ENCODE measurements around the gene TTC33. TPM values are rescaled to one million over a fixed set of nuclear protein-coding genes. Genes with fewer than 3 reads are reported as not detected.

Gene TTC33
- total RNA-seq, 2 donors from 2014 or later: 10.3 to 22.5 TPM

DNA sequence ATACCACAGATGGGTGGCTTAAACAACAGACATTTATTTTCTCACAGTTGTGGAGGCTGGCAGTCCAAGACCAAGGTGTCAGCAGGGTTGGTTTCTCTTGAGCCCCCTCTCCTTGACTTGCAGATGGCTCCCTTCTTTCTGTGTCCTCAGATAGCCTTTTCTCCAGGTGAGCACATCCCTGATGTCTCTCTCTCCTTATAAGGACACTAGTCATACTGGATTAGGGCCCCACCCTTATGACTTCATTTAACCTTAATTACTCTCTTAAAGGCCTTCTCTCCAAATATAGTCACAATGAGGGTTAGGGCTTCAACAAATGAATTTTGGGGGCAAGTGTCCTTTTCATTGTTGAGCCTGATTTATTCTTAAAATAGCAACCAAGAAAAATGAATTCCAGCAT lies 61.3 kb downstream of the TTC33 start:
- H3K36me3 ChIP-seq: no peaks in the 10 kb centered on the region
- H3K27me3 ChIP-seq (replicated peaks; ENCODE audit: insufficient read depth): no peaks in the 10 kb centered on the region
- ATAC-seq (ENCODE audit: insufficient number of reproducible peaks, low FRiP score, low read depth) (no peak), DNase-seq (ENCODE audit: low spot score) (no peak)
- TF ChIP-seq, protein P1, sequence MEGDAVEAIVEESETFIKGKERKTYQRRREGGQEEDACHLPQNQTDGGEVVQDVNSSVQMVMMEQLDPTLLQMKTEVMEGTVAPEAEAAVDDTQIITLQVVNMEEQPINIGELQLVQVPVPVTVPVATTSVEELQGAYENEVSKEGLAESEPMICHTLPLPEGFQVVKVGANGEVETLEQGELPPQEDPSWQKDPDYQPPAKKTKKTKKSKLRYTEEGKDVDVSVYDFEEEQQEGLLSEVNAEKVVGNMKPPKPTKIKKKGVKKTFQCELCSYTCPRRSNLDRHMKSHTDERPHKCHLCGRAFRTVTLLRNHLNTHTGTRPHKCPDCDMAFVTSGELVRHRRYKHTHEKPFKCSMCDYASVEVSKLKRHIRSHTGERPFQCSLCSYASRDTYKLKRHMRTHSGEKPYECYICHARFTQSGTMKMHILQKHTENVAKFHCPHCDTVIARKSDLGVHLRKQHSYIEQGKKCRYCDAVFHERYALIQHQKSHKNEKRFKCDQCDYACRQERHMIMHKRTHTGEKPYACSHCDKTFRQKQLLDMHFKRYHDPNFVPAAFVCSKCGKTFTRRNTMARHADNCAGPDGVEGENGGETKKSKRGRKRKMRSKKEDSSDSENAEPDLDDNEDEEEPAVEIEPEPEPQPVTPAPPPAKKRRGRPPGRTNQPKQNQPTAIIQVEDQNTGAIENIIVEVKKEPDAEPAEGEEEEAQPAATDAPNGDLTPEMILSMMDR (IDR thresholded peaks at IDR 0.05): no peak
- no peak overlapping the region for H3K4me3 ChIP-seq
- H3K9me3 ChIP-seq: no peaks in the 10 kb centered on the region
- no peaks in the 10 kb centered on the region for H3K4me1 ChIP-seq (ENCODE audit: control insufficient read depth in 1 of 2, low read depth in 2 of 2)
- no peak overlapping the region for H3K27ac ChIP-seq

DNA sequence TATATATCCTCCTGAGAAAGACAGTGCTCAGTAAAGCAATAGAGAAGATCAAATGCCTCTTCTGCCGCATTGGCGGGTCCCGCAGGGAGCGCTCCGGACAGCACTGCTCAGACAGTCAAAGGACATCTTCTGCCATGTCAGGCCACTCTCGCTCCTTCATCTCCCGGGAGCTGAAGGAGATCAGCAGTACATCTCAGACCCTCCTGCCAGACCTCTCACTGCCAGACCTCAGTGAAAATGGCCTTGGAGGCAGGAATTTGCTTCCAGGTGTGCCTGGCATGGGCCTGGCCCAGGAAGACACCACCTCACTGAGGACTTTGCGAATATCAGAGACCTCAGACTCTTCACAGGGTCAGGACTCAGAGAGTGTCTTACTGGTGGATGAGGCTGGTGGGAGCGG lies 63.9 kb downstream of the TTC33 start:
- Histone ChIP-seq H3K27ac (no peak overlapping the region), H3K27me3 (replicated peaks; ENCODE audit: insufficient read depth) (no peaks in the 10 kb centered on the region), H3K4me3 (no peak overlapping the region), H3K4me1 (ENCODE audit: control insufficient read depth in 1 of 2, low read depth in 2 of 2) (peaks cover 0 to 5% of the 10 kb centered on the region in 2 donors), H3K9me3 (no peaks in the 10 kb centered on the region), H3K36me3 (no peaks in the 10 kb centered on the region)
- DNase-seq (ENCODE audit: low spot score) (no peak), ATAC-seq (ENCODE audit: insufficient number of reproducible peaks, low FRiP score, low read depth) (no peak)
- TF ChIP-seq, protein P1 (IDR thresholded peaks at IDR 0.05): no peak

- Histone ChIP-seq H3K4me1 (ENCODE audit: control insufficient read depth in 1 of 2, low read depth in 2 of 2) (peaks cover 0 to 5% of the 10 kb centered on the region in 2 donors), H3K27ac (no peak overlapping the region), H3K4me3 (no peak overlapping the region), H3K9me3 (no peaks in the 10 kb centered on the region), H3K36me3 (no peaks in the 10 kb centered on the region), H3K27me3 (replicated peaks; ENCODE audit: insufficient read depth) (no peaks in the 10 kb centered on the region)
- TF ChIP-seq, protein P1 (IDR thresholded peaks at IDR 0.05): no peak
- DNase-seq (ENCODE audit: low spot score): no peak
- ATAC-seq (ENCODE audit: insufficient number of reproducible peaks, low FRiP score, low read depth): no peak
Measured at GRCh38 chr5:40690267-40690666, 65.5 kb downstream of the TTC33 start.

DNA sequence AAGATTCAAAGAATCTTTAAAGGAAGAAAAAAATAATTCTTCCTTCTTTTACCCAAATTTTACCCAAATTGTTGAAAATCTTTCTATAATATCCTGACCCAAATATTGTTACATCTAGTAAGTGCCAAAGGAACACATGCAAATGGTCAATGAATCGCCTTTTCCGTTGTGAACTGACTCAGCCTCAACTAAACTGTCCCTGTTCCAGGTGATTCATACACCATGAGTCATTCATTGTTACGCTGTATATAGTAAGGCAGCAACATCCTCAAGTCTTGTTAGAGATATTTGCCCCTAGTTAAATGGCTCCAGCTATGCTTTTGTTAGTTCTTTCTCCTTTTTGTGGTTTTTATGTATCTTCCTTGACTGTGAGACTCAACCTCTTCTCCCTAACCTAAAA lies 66.3 kb downstream of the TTC33 start:
- TF ChIP-seq, protein P1 (IDR thresholded peaks at IDR 0.05): no peak
- Histone ChIP-seq H3K4me3 (no peak overlapping the region), H3K27me3 (replicated peaks; ENCODE audit: insufficient read depth) (no peaks in the 10 kb centered on the region), H3K27ac (no peak overlapping the region), H3K36me3 (no peaks in the 10 kb centered on the region), H3K9me3 (no peaks in the 10 kb centered on the region), H3K4me1 (ENCODE audit: control insufficient read depth in 1 of 2, low read depth in 2 of 2) (peaks cover 0 to 5% of the 10 kb centered on the region in 2 donors)
- ATAC-seq (ENCODE audit: insufficient number of reproducible peaks, low FRiP score, low read depth) (peak; percentile 77), DNase-seq (ENCODE audit: low spot score) (no peak)

DNA sequence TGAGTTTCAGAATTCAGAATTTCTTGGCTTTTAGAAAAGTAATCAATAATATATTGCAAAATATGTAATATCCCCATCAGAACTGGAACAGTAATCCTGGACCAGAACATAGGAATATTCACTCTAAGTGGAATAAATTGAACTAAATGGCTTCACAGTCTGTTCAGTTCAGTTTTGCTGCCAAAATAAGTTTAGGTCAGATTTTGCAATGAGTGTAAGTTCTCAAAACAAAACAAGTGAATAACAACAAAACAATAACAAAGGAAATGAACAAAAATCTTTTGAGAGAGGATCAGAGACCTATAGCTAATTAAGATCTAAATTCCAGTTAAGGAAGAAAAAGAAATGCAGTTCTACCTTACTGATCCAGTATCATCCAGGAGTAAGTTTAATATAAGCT lies 66.8 kb downstream of the TTC33 start:
- Histone ChIP-seq H3K4me1 (ENCODE audit: control insufficient read depth in 1 of 2, low read depth in 2 of 2) (peaks cover 0 to 5% of the 10 kb centered on the region in 2 donors), H3K36me3 (no peaks in the 10 kb centered on the region), H3K27ac (no peak overlapping the region), H3K4me3 (no peak overlapping the region), H3K9me3 (no peaks in the 10 kb centered on the region), H3K27me3 (replicated peaks; ENCODE audit: insufficient read depth) (no peaks in the 10 kb centered on the region)
- TF ChIP-seq, protein P1 (IDR thresholded peaks at IDR 0.05): no peak
- no peak for ATAC-seq (ENCODE audit: insufficient number of reproducible peaks, low FRiP score, low read depth)
- DNase-seq (ENCODE audit: low spot score): no peak
